ENCODE data around the gene ZNF394.
"Not testable (repeated sequence)": the region's sequence is repeated elsewhere in the genome, so short reads cannot be mapped to it uniquely, and the experiment has no call there.

ZNF394 gene

DNA sequence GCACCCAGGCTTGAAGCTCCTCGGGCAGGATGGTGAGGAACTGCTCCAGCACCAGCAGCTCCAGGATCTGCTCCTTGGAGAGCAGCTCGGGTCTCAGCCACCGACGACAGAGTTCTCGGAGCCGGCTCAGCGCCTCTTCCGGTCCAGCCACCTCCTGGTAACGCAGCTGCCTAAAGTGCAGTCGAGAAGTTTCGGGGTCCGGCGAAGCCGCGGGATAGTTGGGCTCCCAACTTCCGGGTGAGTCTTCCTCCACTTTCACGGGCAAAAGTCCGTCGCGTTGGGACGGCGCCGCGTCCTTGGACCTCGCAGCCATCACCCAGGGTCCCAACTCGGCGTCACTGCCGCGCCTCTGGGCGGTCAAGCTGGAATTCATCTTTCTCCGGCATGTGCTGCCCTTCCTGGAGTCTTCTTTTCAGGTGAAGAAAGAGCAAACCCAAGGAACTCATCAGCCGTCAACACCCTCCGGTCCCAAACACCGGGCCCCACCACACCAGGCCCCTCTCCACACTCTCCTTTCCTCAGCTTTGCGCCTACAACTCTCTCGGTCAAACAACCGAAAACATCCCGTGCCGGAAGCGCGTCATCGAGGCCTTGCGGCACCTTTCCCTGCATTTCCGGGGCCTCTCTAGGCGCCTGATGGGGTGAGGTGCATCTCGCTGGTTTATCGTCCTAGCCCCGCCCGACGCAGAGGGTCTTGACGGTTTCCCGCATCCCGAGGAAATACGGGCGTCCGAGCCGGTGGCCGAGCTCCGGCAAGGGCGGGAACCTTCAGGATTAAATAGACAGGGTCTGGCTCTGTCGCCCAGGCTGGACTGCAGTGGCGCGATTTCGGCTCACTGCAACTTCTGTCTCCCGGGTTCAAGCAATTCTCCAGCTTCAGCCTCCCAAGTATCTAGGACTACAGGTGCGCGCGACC is at the start of gene ZNF394:
TSS of gene ZNF394 (minus strand) at position 561 of the 916 bp plus-strand sequence. CDS start at position 373, 188 bp downstream.
- DNase-seq (ENCODE audit: low read depth): peak; percentile 79

GRCh38 chr7:99549545-99549944 is 49.5 kb upstream of the ZNF394 start:
- DNase-seq (ENCODE audit: low read depth): not testable (repeated sequence)

- not testable (repeated sequence) for DNase-seq (ENCODE audit: low read depth)
Measured at GRCh38 chr7:99545308-99545707, 45.2 kb upstream of the ZNF394 start.

GRCh38 chr7:99543916-99544315 is 43.8 kb upstream of the ZNF394 start:
- no peak for DNase-seq (ENCODE audit: low read depth)

DNA sequence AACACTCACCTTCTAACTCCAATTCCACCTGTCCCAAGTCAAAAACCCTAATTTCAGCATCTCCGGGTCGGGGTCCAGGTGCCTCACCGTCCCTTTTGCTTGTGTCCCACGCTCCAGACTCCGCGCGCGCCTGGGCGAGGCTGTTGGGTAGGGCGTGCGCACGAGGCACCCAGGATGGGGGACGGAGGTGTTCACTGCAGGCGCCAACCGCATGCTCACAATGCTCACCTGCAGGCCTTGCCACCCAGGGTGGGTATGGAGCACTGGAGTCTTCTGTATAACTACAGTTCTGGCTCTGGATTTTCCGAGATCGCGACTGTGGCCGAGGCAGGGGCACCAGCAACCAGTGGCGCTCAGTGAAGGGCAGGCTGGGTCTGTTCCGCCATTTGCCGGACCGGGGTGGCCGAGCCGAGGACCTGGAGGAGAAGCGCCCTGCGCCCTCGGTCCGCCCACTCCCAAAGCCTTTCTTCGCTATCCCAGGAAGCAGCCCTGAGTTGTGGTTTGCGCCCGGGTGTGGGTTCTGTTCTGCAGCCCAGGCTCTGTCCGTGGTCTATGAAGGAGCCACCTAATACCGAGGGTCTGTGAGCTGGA is 43.1 kb upstream of the ZNF394 start:
- no peak for DNase-seq (ENCODE audit: low read depth)

- DNase-seq (ENCODE audit: low read depth): no peak
Measured at GRCh38 chr7:99541212-99541611, 41.1 kb upstream of the ZNF394 start.

DNA sequence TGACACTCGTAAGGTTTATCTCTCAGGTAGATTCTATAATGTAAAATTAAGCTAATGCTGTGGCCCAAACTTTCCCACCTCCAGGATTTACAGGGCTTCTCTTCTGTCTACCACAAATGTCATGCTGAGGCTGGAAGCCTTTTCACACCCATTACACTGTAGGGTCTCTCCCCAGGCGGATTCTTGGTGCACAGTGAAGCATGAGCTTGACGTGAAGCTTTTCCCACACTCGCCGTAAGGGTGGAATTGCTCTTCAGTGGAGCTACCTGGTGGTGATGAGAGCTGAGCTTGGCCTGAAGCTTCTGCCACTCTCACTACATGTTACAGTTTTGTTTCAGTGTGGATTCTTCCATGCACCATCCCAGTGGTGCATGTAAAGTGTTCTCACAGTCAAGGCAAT is 40.5 kb upstream of the ZNF394 start:
- no peak for DNase-seq (ENCODE audit: low read depth)

- DNase-seq (ENCODE audit: low read depth): no peak
Measured at GRCh38 chr7:99539213-99539811, 39.2 kb upstream of the ZNF394 start.

GRCh38 chr7:99535667-99536066 is 35.6 kb upstream of the ZNF394 start:
- no peak for DNase-seq (ENCODE audit: low read depth)

DNA sequence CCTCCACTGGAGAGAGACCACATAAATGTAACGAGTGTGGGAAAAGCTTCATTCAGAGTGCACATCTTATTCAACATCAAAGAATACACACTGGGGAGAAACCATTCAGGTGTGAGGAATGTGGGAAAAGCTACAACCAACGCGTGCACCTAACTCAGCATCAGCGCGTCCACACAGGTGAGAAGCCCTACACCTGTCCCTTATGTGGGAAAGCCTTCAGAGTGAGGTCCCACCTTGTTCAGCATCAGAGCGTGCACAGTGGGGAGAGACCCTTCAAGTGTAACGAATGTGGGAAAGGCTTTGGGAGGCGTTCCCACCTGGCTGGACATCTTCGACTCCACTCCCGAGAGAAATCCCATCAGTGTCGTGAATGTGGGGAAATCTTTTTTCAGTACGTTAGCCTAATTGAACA is 31.3 kb upstream of the ZNF394 start:
- no peak for DNase-seq (ENCODE audit: low read depth)

DNA sequence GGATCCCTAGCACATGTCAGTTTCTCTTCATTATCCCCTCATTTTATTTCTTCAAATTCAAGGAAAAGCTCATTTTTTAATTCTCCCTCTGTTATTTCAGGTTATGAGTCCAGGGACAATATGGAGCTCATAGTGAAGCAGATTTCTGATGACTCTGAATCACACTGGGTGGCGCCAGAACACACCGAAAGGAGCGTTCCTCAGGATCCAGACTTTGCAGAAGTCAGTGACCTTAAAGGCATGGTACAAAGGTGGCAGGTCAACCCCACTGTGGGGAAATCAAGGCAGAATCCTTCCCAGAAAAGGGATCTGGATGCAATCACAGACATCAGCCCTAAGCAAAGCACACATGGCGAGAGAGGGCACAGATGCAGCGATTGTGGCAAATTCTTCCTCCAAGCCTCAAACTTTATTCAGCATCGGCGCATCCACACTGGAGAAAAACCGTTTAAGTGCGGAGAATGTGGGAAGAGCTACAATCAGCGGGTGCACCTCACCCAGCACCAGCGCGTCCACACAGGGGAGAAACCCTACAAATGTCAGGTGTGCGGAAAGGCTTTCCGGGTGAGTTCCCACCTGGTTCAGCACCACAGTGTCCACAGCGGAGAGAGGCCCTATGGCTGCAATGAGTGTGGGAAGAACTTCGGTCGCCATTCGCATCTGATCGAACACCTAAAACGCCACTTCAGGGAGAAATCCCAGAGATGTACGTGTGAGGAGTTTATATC is 25.8 kb upstream of the ZNF394 start:
- no peak for DNase-seq (ENCODE audit: low read depth)

- DNase-seq (ENCODE audit: low read depth): no peak
Measured at GRCh38 chr7:99521399-99521798, 21.3 kb upstream of the ZNF394 start.

GRCh38 chr7:99514050-99514449 is 14.0 kb upstream of the ZNF394 start:
- no peak for DNase-seq (ENCODE audit: low read depth)

DNA sequence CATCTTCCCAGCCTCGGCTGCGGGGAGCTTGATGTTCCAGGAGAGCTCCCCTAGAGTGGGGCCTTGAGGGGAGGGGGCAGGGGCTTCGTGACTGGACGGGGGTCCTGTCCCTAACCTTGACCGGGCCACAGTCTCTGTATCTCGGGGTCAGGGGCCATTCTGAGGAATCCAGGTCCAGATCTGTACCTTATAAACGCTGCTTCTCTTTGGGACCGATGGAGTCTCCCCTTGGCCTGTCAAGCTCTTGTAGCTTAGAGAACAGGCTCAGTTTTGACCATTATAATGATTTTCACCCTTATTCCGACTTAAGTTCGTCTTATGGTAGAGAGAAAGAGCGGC is 5.2 kb upstream of the ZNF394 start:
- DNase-seq (ENCODE audit: low read depth): no peak

DNA sequence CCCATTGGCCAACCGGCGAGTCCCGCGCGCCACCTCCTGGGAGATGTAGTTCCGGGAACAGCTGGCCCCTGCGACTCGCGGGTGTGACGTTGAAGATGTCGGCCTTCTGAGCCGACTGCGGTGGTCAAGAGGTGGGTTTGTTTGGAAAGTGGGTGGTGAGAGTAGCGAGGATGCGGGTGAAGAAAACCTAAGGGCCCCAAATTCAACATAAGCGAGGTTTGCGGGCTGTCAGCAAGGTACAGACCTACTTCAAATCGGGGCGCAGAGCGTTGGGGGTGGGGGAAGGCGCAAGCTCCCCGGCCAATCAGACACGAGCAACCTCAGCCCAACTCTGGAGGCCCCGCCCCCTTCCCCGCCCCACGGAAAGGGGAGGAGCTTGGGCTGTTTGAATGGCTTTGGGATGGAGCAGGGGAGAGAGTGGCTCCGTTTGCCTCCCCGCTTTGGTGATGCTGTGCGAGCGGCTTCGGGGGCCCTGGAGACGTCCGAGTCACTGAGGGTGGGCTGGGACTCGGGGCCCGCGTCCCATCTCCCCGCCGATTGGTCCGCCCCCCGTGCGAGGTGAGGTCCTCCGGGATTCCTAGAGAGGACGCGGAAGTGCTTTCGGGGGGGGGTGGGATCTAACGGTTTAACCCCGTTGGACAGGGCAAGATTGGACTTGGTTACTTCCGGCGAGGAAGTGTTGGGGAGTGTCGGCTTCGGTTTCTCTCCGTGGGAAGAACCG is 4.7 kb upstream of the ZNF394 start, which contains the start of gene ZKSCAN5:
TSS of gene ZKSCAN5 (plus strand) at position 60 of the 721 bp plus-strand sequence. CDS start 1,383 bp downstream, outside the sequence.
- peak; percentile 95 for DNase-seq (ENCODE audit: low read depth)

- DNase-seq (ENCODE audit: low read depth): no peak
Measured at GRCh38 chr7:99504281-99504602, 4.2 kb upstream of the ZNF394 start.

DNA sequence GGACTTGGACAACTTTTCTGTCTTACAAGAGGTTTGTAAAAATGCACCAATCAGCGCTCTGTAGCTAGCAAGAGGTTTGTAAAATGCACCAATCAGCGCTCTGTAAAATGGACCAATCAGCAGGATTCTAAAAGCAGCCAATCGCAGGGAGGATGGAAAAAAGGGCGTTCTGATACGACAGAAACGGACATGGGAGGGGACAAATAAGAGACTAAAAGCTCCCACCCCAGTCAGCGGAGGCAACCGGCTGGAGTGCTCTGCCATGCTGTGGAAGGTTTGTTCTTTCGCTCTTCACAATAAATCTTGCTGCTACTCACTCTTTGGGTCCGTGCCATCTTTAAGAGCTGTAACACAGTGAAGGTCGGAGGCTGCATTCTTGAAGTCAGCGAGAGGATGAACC is 1.2 kb upstream of the ZNF394 start:
- not testable (repeated sequence) for DNase-seq (ENCODE audit: low read depth)

DNA sequence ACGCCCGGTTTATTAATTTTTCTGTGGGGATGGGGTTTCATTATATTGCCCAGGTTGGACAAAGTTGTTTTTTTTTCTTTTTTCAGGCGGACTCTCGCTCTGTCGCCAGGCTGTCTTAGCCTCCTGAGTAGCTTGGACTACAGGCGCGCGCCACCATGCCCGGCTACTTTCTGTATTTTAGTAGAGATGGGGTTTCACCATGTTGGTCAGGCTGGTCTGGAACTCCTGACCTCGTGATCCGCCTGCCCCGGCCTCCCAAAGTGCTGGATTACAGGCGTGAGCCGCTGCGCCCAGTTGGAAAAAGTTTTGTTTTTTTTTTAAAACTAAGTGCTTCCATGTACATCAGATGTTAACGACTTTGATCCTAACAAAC is 542 bp upstream of the ZNF394 start:
- DNase-seq (ENCODE audit: low read depth): no peak

DNA sequence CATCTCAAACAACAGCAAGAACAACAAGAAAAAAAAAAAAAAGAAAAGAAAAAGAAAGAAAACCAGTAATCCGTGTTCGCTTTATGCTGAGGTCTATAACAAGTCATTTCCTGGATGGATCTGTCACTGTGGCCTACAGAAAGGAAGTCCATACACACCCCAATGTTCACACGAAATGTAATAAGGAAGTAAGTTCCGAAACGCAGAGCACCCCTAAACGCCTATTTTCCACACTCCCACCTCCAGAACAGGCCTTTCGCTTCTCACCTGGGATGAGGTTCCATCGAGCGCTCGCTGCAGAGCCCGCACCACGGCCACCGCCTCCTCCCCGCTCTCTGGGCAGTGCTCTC is 735 bp downstream of the ZNF394 start:
- DNase-seq (ENCODE audit: low read depth): no peak

- DNase-seq (ENCODE audit: low read depth): no peak
Measured at GRCh38 chr7:99498546-99498944, 1.5 kb downstream of the ZNF394 start.

- no peak for DNase-seq (ENCODE audit: low read depth)
Measured at GRCh38 chr7:99497766-99498545, 2.1 kb downstream of the ZNF394 start.

Measured in stimulated activated CD8-positive, alpha-beta memory T cell treated with anti-CD3 and anti-CD28 coated beads, Interleukin-4, amount 100 ng/mL, for 24 hours (primary cell).